Measurements from ENCODE around the gene MRPL34. TPM values are rescaled to one million over a fixed set of nuclear protein-coding genes. Genes with fewer than 3 reads are reported as not detected.

MRPL34 gene
- total and polyA plus RNA-seq, 9 of the 15 experiments (the other 6 are each of a cell fraction or from before 2014, with no cell fraction given) = 11.5 to 256 (median 72.5) TPM

- TF ChIP-seq ZNF609 (CRISPR knock-in tag; IDR thresholded peaks at IDR 0.05; ENCODE audit: borderline replicate concordance) = 0 out of 2 replicates have a peak, but pooled peaks have one; percentile 34
- no peak; the same call in 1 of the 2 replicates for TF ChIP-seq XRCC5 (IDR thresholded peaks at IDR 0.05; ENCODE audit: low read depth, low read length)
- TF ChIP-seq ARID3B (CRISPR knock-in tag; IDR thresholded peaks at IDR 0.05; ENCODE audit: borderline replicate concordance) = no peak
- TF ChIP-seq JUND (IDR thresholded peaks at IDR 0.05; ENCODE audit: borderline replicate concordance, low read depth, low read length) = peak; percentile 65
- peak; percentile 73; the same call in 2 of the 3 replicates for TF ChIP-seq JUND (tag; IDR thresholded peaks at IDR 0.05; ENCODE audit: borderline replicate concordance, low read depth, low read length)
- no peak for TF ChIP-seq ZNF507 (tag; conservative IDR thresholded peaks at IDR 0.05)
- TF ChIP-seq ZNF780A (CRISPR knock-in tag; IDR thresholded peaks at IDR 0.05) = no peak
- TF ChIP-seq AFF1 (IDR thresholded peaks at IDR 0.05; ENCODE audit: low read depth in 1 of 2, partially characterized antibody in 2 of 2) = no peak
- TF ChIP-seq RUNX1 (IDR thresholded peaks at IDR 0.05; ENCODE audit: low read depth) = no peak
- peak in 1 of 2 experiments; percentile 88; a peak in 2 of 4 replicates for TF ChIP-seq TBL1XR1 (IDR thresholded peaks at IDR 0.05; ENCODE audit: low read length in 2 of 2)
- TF ChIP-seq ESRRA (IDR thresholded peaks at IDR 0.05; ENCODE audit: borderline replicate concordance, low read depth) = peak; percentile 88
- TF ChIP-seq ZHX1 (conservative IDR thresholded peaks at IDR 0.05; ENCODE audit: low read length) = peak; percentile 96; the same call in 1 of the 2 replicates
- no peak for TF ChIP-seq ZSCAN32 (CRISPR knock-in tag; IDR thresholded peaks at IDR 0.05)
These were observed 46.3 kb downstream of the MRPL34 start (continued) for GRCh38 chr19:17351815-17352435.

Data from K562 (cell line).